Middle frontal gyrus (tissue), 1 donor: ENCODE measurements around the gene RESP18.
"Not testable (repeated sequence)": the region's sequence is repeated elsewhere in the genome, so short reads cannot be mapped to it uniquely, and the experiment has no call there.

Experiments used
- DNase-seq: peaks from one replicate; pipeline ENCODE4 v3.0.0-alpha.2; 2015; ENCODE audit warnings: low spot score; ENCODE audit errors: extremely low spot score

Gene RESP18

DNA sequence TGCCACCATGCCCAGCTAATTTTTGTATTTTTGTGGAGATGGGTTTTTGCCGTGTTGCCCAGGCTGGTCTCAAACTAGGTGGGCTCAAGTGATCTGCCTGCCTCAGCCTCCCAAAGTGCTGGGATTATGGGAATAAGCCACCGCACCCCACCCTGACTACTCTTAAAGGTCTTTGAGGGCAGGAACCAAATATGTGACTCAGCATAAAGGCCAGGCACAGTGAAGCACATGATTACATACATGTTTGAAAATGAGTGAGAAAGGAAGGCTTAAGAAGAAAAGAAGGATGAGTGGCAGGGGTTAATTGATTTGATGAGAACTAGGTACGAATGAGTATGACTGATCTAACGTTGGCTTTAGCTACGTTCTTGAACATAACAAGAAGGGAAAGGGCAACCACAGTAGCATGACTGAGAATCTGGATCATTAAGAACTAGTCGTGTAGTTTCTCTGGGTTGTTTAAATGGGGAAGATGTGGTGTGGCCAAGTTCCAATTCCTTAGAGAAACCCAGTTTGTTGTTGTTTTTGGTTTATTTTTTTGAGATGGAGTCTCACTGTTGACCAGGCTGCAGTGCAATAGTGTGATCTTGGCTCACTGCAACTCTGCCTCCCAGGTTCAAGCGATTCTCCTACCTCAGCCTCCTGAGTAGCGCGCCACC, 6.8 kb downstream of the RESP18 start:
- no peak for DNase-seq

DNA sequence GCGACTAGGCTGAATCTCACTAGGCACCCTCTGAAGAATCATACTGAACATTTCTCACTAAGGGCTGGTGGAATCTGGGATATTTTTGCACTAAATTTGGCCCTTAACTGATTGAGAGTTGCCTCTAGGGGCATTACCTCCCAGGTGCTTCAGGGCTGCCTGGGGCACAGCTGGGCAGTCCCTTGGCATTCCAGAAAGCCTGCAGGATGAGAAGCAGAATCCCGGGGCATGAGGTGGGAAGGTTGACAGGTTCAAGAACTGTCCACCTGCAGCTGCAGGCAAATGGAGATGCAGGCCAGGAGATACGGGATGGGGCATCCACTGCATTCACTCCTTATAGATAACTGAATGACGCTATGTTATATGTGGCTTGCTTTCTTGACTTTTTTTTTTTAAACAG, 7.4 kb downstream of the RESP18 start:
- DNase-seq: no peak

- no peak for DNase-seq
Measured at GRCh38 chr2:219323434-219323833, 9.1 kb downstream of the RESP18 start.

GRCh38 chr2:219314804-219315468, 17.6 kb downstream of the RESP18 start:
- DNase-seq: no peak

DNA sequence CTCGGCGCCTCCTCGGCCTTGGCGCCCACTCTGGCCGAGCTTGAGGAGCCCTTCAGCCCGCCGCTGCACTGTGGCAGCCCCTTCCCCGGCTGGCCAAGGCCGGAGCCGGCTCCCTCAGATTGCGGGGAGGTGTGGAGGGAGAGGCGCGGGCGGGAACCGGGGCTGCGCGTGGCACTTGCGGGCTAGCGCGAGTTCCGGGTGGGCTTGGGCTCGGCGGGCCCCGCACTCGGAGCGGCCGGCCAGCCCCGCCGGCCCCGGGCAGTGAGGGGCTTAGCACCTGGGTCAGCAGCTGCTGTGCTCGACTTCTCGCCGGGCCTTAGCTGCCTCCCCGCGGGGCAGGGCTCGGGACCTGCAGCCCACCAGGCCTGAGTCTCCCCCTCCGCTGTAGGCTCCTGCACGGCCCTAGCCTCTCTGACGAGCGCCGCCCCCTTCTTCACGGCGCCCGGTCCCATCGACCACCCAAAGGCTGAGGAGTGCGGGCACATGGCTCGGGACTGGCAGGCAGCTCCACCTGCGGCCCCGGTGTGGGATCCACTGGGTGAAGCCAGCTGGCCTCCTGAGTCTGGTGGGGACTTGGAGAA, 19.8 kb downstream of the RESP18 start:
- DNase-seq: not testable (repeated sequence)

- DNase-seq: peak; percentile 64
Measured at GRCh38 chr2:219309278-219309677, 23.3 kb downstream of the RESP18 start, which contains the start of gene PTPRN. Gene PTPRN (minus strand): TSS chr2:219309401. CDS start chr2:219309332, 69 bp downstream.

GRCh38 chr2:219308142-219309101, 24.1 kb downstream of the RESP18 start:
- no peak for DNase-seq

GRCh38 chr2:219306047-219306446, 26.5 kb downstream of the RESP18 start:
- DNase-seq: no peak

GRCh38 chr2:219304223-219304622, 28.3 kb downstream of the RESP18 start:
- no peak for DNase-seq

DNA sequence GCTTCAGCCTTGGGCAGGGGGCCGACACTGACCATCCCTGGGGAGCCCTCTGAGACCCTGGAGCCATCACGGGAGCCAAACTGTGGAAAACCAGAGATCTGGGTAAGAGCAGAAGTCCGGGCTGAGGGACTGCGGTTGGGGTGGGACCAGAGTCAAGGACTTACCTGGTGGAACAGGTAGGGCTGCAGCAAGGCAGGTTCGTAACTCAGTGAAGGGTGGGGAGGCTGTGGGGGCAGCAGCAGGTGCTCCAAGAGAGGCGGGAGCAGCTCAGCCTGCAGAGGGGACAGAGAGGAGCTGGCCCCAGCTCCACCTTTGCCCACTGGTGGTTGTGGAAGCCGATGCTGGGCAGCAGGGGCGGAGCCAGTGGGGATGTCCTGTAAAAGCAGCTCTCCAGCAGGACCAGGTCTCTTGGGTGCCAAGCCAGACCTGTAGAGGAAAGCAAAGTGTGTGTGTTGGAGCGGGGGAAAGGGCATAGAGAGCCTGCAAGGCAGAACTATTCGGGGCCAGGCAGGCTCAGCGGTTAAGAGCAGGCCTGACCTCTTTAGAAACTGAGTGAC, 30.1 kb downstream of the RESP18 start:
- DNase-seq: no peak

DNA sequence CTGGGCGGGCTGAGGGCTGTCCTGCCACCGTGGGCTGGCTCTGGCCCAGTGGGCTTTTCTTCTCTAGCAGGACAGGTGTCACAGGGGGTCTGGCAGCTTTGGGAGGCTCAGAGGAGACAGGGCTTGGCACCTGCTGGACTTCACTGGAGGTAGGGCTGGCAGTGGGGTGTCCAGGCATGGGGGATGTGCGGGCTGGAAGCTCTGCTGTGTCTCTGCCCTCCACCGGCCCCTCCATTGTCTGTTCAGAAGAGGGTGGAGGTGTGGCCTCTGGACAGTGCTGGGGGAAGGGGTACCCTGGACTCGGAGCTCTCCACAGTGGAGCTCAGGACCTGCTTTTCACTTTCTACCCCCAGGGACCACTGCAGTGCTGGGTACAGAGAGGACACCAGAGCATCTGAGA, 32.5 kb downstream of the RESP18 start:
- no peak for DNase-seq

GRCh38 chr2:219299372-219299760, 33.2 kb downstream of the RESP18 start:
- no peak for DNase-seq

- DNase-seq: peak; percentile 77
Measured at GRCh38 chr2:219298759-219299371, 33.7 kb downstream of the RESP18 start.

DNA sequence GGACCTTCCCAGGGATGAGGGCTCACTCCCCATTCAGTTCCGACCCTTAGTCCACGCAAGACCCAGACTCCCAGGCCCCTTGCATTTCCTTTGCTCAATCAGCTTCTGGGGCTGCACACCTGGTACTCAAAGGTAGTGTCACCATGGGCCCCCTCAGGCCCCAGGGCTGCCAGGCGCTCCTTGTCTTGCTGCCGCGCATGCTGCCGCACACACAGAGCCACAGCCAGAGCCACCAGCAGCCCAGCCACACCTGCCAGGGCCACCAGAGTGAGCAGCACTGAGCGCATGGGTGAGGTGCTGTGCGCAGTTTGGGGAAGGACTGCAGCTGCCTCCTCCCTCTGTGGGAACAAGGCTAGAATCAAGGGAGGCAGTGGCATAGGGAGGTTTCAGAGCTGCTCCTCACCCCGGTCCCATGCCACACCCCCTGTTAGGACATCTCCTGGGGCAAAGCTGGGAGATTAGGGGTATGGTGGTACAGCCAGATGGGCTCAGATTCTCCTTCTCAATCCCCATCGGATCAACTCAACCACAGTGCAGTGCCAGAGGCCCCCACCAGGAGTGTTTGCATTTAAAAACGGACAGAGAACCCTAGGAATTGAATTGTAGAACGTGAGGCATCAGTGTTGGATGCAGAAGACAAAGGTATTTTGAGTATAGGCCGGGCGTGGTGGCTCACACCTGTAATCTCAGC, 34.6 kb downstream of the RESP18 start:
- no peak for DNase-seq

GRCh38 chr2:219296631-219297391, 35.7 kb downstream of the RESP18 start:
- DNase-seq: no peak

DNA sequence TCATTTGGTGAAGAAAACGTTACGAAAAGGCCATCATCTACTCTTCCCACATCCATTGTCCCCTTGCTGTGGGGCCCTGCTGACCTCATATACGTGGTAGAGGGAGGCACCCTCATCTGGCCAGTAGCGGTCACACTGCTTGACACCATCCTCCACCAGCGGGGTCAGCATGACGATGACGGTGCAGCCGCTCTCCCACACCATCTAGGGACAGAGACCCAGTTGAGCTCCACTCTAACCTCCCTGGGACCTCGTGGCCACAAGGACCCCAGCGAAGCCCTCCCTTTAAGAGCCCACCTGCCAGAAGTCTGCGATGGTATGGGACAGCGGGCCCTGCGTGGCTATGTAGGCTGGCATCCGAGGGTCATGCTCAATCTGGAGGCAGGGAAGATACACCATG, 36.4 kb downstream of the RESP18 start:
- no peak for DNase-seq

GRCh38 chr2:219294356-219295351, 37.9 kb downstream of the RESP18 start:
- DNase-seq: no peak

DNA sequence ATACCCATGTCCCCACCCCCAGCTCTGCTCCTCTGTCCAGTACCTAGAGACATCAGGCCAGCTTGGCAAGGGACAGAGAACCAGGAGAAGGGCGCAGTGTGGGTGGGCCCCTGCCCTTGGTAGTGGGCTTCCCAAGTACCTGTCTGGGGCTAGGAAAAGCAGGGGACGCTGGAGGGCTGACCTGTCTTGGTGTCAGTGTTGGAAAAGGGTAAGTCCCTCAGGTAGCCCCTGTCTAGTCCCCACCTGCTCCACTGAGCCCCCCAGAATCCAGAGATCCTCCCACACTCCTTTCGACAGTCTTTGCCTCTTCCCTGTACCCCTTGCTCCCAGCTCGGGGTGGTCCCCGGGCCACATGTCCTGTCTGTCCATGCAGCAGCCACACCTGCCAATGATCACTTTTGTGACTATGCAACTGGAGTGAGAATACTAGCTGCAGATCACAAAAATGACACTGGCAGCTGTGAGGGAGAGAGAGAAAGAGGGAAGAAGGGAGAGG, 38.8 kb downstream of the RESP18 start:
- no peak for DNase-seq
